Fibroblast of skin of left biceps (primary cell): ENCODE measurements around the gene SIPA1L3.

Source experiments
- DNase-seq, 2 experiments: peaks; one replicate each; pipeline ENCODE4 v3.0.0-alpha.2; 2013; ENCODE audit warnings: low read depth in 2 of 2

Gene SIPA1L3

GRCh38 chr19:37975071-37975470, 68.1 kb downstream of the SIPA1L3 start:
- no peak for DNase-seq

GRCh38 chr19:37975596-37976515, 68.8 kb downstream of the SIPA1L3 start:
- no peak for DNase-seq

- DNase-seq = no peak
These were observed 70.4 kb downstream of the SIPA1L3 start for GRCh38 chr19:37977391-37977790.

GRCh38 chr19:37977992-37978391, 71.0 kb downstream of the SIPA1L3 start:
- DNase-seq = peak; percentile 36 to 46

- no peak for DNase-seq
These were observed 72.6 kb downstream of the SIPA1L3 start for GRCh38 chr19:37979547-37980082.

- no peak for DNase-seq
These were observed 73.6 kb downstream of the SIPA1L3 start for GRCh38 chr19:37980419-37981170.

GRCh38 chr19:37981785-37982475, 74.9 kb downstream of the SIPA1L3 start:
- DNase-seq = no peak

GRCh38 chr19:37982655-37983054, 75.6 kb downstream of the SIPA1L3 start:
- no peak for DNase-seq

- no peak for DNase-seq
These were observed 76.1 kb downstream of the SIPA1L3 start for GRCh38 chr19:37983153-37983552.

- DNase-seq = no peak
These were observed 76.9 kb downstream of the SIPA1L3 start for GRCh38 chr19:37983916-37984315.

GRCh38 chr19:37986048-37986750, 79.2 kb downstream of the SIPA1L3 start:
- DNase-seq = no peak

- DNase-seq = no peak
These were observed 80.6 kb downstream of the SIPA1L3 start for GRCh38 chr19:37987356-37988332.

GRCh38 chr19:37988758-37989635, 82.0 kb downstream of the SIPA1L3 start:
- no peak for DNase-seq

GRCh38 chr19:37989855-37990254, 82.8 kb downstream of the SIPA1L3 start:
- DNase-seq = no peak

- no peak for DNase-seq
These were observed 83.4 kb downstream of the SIPA1L3 start for GRCh38 chr19:37990362-37990761.

- no peak for DNase-seq
These were observed 84.3 kb downstream of the SIPA1L3 start for GRCh38 chr19:37991176-37991835.

GRCh38 chr19:37991841-37992248, 84.8 kb downstream of the SIPA1L3 start:
- no peak for DNase-seq

GRCh38 chr19:37992761-37993160, 85.8 kb downstream of the SIPA1L3 start:
- no peak for DNase-seq

- no peak for DNase-seq
These were observed 87.8 kb downstream of the SIPA1L3 start for GRCh38 chr19:37994823-37995130.
